ENCODE data around the gene KRTAP1-5.
"Not testable (repeated sequence)": the region's sequence is repeated elsewhere in the genome, so short reads cannot be mapped to it uniquely, and the experiment has no call there.

The KRTAP1-5 gene

DNA sequence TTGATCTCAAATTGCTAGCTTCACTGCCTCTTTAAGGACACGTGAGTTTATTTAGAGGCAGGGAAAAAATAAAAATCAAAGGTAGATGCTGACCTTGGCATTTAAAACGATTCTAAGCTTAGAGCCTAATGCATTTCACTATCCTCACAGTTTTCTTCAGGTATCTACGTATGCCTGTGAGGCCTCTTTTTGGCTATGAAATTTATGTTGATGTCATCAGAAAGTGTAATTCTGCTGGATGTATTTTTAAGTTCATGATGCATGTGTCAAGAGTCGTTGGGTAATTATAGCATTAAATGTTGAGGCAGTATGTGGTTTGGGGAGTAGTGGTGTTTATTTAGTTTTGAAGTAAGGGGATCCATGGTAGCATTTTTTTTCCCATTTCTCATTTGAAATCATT is 23.1 kb downstream of the KRTAP1-5 start:
- no peak overlapping the region for H3K4me3 ChIP-seq (replicated peaks; ENCODE audit: low read depth, low read length)
- TF ChIP-seq, protein P1, sequence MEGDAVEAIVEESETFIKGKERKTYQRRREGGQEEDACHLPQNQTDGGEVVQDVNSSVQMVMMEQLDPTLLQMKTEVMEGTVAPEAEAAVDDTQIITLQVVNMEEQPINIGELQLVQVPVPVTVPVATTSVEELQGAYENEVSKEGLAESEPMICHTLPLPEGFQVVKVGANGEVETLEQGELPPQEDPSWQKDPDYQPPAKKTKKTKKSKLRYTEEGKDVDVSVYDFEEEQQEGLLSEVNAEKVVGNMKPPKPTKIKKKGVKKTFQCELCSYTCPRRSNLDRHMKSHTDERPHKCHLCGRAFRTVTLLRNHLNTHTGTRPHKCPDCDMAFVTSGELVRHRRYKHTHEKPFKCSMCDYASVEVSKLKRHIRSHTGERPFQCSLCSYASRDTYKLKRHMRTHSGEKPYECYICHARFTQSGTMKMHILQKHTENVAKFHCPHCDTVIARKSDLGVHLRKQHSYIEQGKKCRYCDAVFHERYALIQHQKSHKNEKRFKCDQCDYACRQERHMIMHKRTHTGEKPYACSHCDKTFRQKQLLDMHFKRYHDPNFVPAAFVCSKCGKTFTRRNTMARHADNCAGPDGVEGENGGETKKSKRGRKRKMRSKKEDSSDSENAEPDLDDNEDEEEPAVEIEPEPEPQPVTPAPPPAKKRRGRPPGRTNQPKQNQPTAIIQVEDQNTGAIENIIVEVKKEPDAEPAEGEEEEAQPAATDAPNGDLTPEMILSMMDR (IDR thresholded peaks at IDR 0.05; ENCODE audit: low read depth, low read length, missing control alignments), result no peak
- DNase-seq (ENCODE audit: extremely low read depth, low read depth), result no peak

DNA sequence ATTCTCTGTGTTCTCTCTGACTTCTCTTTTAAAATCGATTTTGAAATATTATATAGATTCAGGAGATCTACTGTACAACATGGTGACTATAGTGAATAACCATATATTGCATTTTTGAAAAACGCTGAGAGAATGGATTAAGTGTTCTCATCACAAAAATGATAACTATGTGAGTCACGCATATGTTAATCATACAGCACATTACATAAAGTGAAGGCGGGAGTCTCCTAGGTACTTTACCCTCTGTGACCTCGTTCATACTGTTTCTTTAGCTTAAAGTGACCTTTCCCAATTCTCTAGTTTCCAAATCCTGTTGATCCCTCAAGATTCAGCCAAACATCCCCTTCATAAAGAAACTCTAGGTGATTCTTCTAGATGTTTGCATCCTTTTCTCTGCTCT is 24.2 kb downstream of the KRTAP1-5 start:
- no peak for DNase-seq (ENCODE audit: extremely low read depth, low read depth)
- TF ChIP-seq, protein P1 (IDR thresholded peaks at IDR 0.05; ENCODE audit: low read depth, low read length, missing control alignments), result no peak
- no peak overlapping the region for H3K4me3 ChIP-seq (replicated peaks; ENCODE audit: low read depth, low read length)

DNA sequence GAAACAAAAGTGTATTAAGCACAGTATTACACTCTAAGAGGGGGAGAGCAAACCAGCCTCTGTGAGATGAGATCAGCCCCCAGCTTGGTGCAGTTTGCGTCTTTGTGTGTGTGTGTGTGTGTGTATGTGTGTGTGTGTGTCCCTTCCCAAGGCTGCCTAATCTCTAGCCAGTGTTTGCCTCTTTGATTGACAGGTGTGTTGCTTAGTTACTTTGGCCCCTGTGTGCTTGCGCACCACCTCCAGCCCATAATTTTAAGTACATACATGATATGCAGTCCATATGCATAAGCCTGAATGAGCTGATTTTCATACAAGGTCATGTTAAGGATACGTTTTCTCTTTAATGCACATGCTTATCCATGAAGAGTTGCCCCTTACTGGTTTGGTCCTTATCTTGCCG is 25.2 kb downstream of the KRTAP1-5 start:
- TF ChIP-seq, protein P1 (IDR thresholded peaks at IDR 0.05; ENCODE audit: low read depth, low read length, missing control alignments), result no peak
- no peak overlapping the region for H3K4me3 ChIP-seq (replicated peaks; ENCODE audit: low read depth, low read length)
- no peak for DNase-seq (ENCODE audit: extremely low read depth, low read depth)

DNA sequence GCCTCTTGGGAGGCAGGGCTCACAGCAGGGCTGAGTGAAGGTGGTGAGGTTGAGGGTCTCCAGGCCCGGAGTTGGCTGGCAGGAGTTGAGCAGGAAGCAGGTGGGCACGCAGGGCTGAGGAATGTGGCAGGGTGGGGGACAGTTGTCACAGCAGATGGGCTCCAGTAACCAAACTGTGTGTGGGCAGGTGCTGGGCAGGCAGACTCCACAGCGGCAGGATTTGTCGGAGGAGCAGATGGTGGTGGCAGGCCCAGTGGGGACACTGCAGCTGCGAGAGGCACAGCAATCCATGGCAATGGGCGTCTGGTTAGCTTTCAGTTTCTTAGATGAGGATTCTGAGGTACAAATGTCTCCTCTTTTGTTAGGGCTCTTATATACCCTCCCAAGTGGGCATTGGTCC is 27.4 kb downstream of the KRTAP1-5 start, which contains the start of gene KRTAP3-2:
Gene KRTAP3-2, minus strand, starts transcription at position 344 of the 400 bp plus-strand sequence. Its CDS starts 53 bp downstream, at position 291.
- not testable (repeated sequence) for H3K4me3 ChIP-seq (replicated peaks; ENCODE audit: low read depth, low read length); DNase-seq (ENCODE audit: extremely low read depth, low read depth)

DNA sequence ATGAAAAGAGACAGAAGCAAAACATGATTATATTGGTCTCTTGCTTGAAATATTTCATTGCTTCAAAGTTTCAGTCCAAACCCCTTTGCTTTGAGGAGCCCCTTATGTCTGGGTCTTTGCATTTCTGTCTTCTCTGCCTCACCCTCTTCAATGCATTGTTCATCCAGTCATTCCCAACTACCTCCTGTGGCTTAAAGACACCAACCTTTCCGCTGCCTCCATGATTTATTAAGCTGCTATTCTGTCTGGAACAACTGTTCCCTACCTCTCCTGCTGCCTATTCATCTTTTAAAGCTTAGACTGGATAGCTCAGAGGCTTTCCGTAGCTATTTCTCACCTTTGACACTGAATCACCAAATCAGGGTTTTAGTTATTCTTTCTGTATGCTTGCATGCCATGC is 29.6 kb downstream of the KRTAP1-5 start:
- no peak overlapping the region for H3K4me3 ChIP-seq (replicated peaks; ENCODE audit: low read depth, low read length)
- DNase-seq (ENCODE audit: extremely low read depth, low read depth), result no peak
- TF ChIP-seq, protein P1 (IDR thresholded peaks at IDR 0.05; ENCODE audit: low read depth, low read length, missing control alignments), result no peak

DNA sequence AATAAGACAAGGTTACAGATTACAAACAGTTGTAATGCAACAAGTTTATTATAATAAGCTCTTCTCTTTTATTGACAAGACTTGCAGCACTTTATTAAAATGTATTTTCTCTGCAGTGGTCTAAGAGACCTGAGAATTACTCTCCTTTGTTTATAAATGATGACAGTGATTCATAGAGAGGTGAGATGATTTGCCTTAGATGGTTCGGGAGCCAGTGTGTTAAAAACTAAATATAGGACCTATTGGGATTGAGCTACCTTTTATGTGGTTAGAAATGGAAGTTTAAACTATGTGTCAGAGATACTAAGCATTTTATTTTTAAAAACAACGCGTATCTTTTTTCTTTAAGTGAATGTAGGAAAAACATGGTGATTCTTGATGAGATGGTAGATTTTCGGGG is 30.2 kb downstream of the KRTAP1-5 start:
- DNase-seq (ENCODE audit: extremely low read depth, low read depth), result no peak
- TF ChIP-seq, protein P1 (IDR thresholded peaks at IDR 0.05; ENCODE audit: low read depth, low read length, missing control alignments), result no peak
- no peak overlapping the region for H3K4me3 ChIP-seq (replicated peaks; ENCODE audit: low read depth, low read length)

DNA sequence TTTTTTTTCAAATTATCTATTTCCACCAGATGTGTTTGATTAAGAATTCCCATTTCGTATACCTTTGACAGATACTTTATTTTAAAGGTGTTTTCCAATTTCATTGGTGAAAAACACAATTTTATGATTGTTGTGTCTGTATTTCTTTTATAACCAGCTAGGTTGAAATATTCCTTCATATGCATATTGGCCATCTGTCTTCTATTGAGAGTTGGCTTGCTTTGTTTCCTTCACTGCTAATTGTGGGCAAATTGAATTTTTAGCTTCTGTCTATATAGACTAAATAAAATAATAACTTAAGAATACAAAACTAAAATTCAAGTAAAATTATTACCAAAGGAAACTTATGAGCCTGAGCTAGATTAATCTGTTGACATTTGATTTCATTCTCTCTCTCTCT is 31.9 kb downstream of the KRTAP1-5 start:
- TF ChIP-seq, protein P1 (IDR thresholded peaks at IDR 0.05; ENCODE audit: low read depth, low read length, missing control alignments), result no peak
- H3K4me3 ChIP-seq (replicated peaks; ENCODE audit: low read depth, low read length), result no peak overlapping the region
- DNase-seq (ENCODE audit: extremely low read depth, low read depth), result no peak
